Panc1 (cell line): ENCODE measurements around the gene C16orf89. TPM values are rescaled to one million over a fixed set of nuclear protein-coding genes. Genes with fewer than 3 reads are reported as not detected.
"Not testable (repeated sequence)": the region's sequence is repeated elsewhere in the genome, so short reads cannot be mapped to it uniquely, and the experiment has no call there.

Experiments used
- ATAC-seq: fragments of 200-7000 bp; cut with Tn5 transposase; 2 replicates; pipeline ENCODE4 v1.9.1; 2020; ENCODE audit warnings: mild to moderate bottlenecking, moderate library complexity
- BruUV-seq: library from RNA; stranded (reverse); fragments of 400-500 nt; replicated peaks from 2 replicates; lab custom pipeline; 2021; lab: Mats Ljungman, UMichigan
- CTCF ChIA-PET: fragments of 300-600 bp; sonication (Branson Sonifier 250); formaldehyde crosslinking; loops from one replicate; lab custom pipeline; 2022; ENCODE audit warnings: antibody characterized with exemption; lab: Charles Lee
- POLR2A ChIA-PET: fragments of 300-600 bp; sonication (Branson Sonifier 250); formaldehyde crosslinking; loops from one replicate; lab custom pipeline; 2022; ENCODE audit warnings: antibody characterized with exemption; lab: Charles Lee
- DNase-seq: peaks from one replicate; pipeline ENCODE4 v3.0.0-alpha.2; 2010; ENCODE audit warnings: low read depth, low spot score
- H3K27ac ChIP-seq: 2 replicates; pipeline ENCODE4 v1.5.1; 2011; ENCODE audit warnings: mild to moderate bottlenecking, low read length, inconsistent platforms
- H3K27me3 ChIP-seq: fragments of 200-500 bp; sonication (Bioruptor generic); 2 replicates; pipeline ENCODE4 v1.6.0; 2014; ENCODE audit warnings: low read length, inconsistent platforms; ENCODE audit not compliant: control insufficient read depth, insufficient read depth
- H3K36me3 ChIP-seq: fragments of 200-500 bp; sonication (Bioruptor generic); 2 replicates; pipeline ENCODE4 v1.5.1; 2014; ENCODE audit warnings: inconsistent platforms, mild to moderate bottlenecking, low read length, moderate library complexity; ENCODE audit not compliant: control insufficient read depth, insufficient read depth
- H3K4me1 ChIP-seq: 2 replicates; pipeline ENCODE4 v1.5.1; 2011; ENCODE audit warnings: inconsistent platforms, mild to moderate bottlenecking, low read length, moderate library complexity; ENCODE audit not compliant: control insufficient read depth, insufficient read depth
- H3K4me3 ChIP-seq, 2 experiments: 2 replicates each; pipeline ENCODE4 v1.5.1; 2011 to 2012; ENCODE audit warnings: low read depth in 2 of 2, low read length in 2 of 2, mild to moderate bottlenecking in 2 of 2, inconsistent platforms in 1 of 2, moderate library complexity in 1 of 2
- H3K9me3 ChIP-seq: fragments of 200-500 bp; sonication (Bioruptor generic); 2 replicates; pipeline ENCODE4 v1.5.1; 2014; ENCODE audit warnings: low read depth, mild to moderate bottlenecking, inconsistent platforms, low read length, moderate library complexity; ENCODE audit not compliant: control insufficient read depth, insufficient read depth
- POLR2AphosphoS5 ChIP-seq: IDR thresholded peaks from 2 replicates; pipeline ENCODE4 v1.6.1; 2012; ENCODE audit warnings: mild to moderate bottlenecking, low read depth, low read length, moderate library complexity
- REST ChIP-seq, 2 experiments: IDR thresholded peaks; 2 replicates each; pipeline ENCODE4 v1.6.1; 2011 to 2012; ENCODE audit warnings: low read depth in 2 of 2, control low read depth in 1 of 2, low read length in 1 of 2, mild to moderate bottlenecking in 1 of 2, moderate library complexity in 1 of 2; ENCODE audit not compliant: insufficient read depth in 1 of 2
- SIN3A ChIP-seq: IDR thresholded peaks from 2 replicates; pipeline ENCODE4 v1.6.1; 2012; ENCODE audit warnings: low read depth, mild to moderate bottlenecking, low read length, moderate library complexity, borderline replicate concordance; ENCODE audit not compliant: insufficient read depth
- TCF7L2 ChIP-seq: IDR thresholded peaks from 2 replicates; pipeline ENCODE4 v1.6.1; 2011; ENCODE audit warnings: mild to moderate bottlenecking, low read depth, low read length, inconsistent platforms
- in situ Hi-C: cut with HindIII; loops from 2 replicates; pipeline ENCODE4 v1.10.0; 2016; ENCODE audit warnings: low sequenced_read_pairs, low pct_unique_long_range_greater_than_20kb
- intact Hi-C: fragments of 100-400 bp; cut with micrococcal nuclease; formaldehyde crosslinking; loops from one replicate; pipeline ENCODE4 v1.10.0; 2022; ENCODE audit not compliant: unreplicated experiment
- total RNA-seq: library from RNA; stranded (reverse); gene quantifications from one replicate; pipeline ENCODE4 v1.2.1, GENCODE V29; 2021; ENCODE audit not compliant: unreplicated experiment
- TF ChIP-seq, protein P1 (sequence below): fragments of 450-650 bp; IDR thresholded peaks from 2 replicates; pipeline ENCODE4 v1.5.1; 2017; ENCODE audit warnings: mild to moderate bottlenecking

C16orf89 gene
- total RNA-seq, 1 experiment from 2014 or later = not detected

GRCh38 chr16:5075637-5076036 is 9.9 kb upstream of the C16orf89 start:
- Histone ChIP-seq H3K4me3 (no peak overlapping the region), H3K36me3 (peaks cover 2% of the 10 kb centered on the region), H3K27ac (no peak overlapping the region), H3K4me1 (peaks cover 5% of the 10 kb centered on the region; the same call in 1 of the 2 replicates), H3K9me3 (no peaks in the 10 kb centered on the region), H3K27me3 (no peaks in the 10 kb centered on the region)
- in situ Hi-C loops (no loop called here), intact Hi-C loops (no loop called here)
- TF ChIP-seq SIN3A = no peak
- TF ChIP-seq POLR2AphosphoS5 = no peak
- ChIA-PET CTCF (interaction anchor here (0.6 kb wide), 1 partner anchor 50 kb away, joined by 5 read pairs; no protein-coding TSS in a partner anchor), POLR2A (no interaction called here)
- no TSS peak for BruUV-seq
- ATAC-seq (no peak), DNase-seq (no peak)

GRCh38 chr16:5073771-5074170 is 8.0 kb upstream of the C16orf89 start:
- ATAC-seq, H3K36me3 ChIP-seq, DNase-seq, in situ Hi-C loops, H3K4me1 ChIP-seq, POLR2A ChIA-PET, H3K27ac ChIP-seq, BruUV-seq, H3K4me3 ChIP-seq, intact Hi-C loops, H3K27me3 ChIP-seq, H3K9me3 ChIP-seq, CTCF ChIA-PET: not testable (repeated sequence)

DNA sequence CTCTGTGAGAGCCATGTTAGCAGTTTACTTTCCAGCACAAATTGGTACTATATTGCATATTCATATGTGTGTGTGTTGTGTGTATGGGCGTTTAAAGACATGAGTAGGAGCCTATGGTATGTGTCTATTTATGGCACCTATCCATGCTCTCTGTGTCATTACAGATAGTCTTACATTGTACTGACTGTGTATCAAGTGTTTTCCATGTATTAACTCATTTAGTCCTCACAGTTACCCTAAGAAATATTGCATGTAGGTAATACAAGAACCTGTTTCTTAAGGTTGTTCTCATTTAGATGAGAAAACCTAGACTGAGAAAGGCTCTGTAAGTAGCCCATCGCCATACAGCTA is 7.5 kb upstream of the C16orf89 start:
- intact Hi-C loops = no loop called here
- no peak for TF ChIP-seq REST (IDR thresholded peaks at IDR 0.05; ENCODE audit: insufficient read depth in 1 of 2, low read depth in 2 of 2, low read length in 1 of 2)
- TF ChIP-seq SIN3A = no peak
- TF ChIP-seq POLR2AphosphoS5 = no peak
- TF ChIP-seq, protein P1, sequence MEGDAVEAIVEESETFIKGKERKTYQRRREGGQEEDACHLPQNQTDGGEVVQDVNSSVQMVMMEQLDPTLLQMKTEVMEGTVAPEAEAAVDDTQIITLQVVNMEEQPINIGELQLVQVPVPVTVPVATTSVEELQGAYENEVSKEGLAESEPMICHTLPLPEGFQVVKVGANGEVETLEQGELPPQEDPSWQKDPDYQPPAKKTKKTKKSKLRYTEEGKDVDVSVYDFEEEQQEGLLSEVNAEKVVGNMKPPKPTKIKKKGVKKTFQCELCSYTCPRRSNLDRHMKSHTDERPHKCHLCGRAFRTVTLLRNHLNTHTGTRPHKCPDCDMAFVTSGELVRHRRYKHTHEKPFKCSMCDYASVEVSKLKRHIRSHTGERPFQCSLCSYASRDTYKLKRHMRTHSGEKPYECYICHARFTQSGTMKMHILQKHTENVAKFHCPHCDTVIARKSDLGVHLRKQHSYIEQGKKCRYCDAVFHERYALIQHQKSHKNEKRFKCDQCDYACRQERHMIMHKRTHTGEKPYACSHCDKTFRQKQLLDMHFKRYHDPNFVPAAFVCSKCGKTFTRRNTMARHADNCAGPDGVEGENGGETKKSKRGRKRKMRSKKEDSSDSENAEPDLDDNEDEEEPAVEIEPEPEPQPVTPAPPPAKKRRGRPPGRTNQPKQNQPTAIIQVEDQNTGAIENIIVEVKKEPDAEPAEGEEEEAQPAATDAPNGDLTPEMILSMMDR = no peak
- no peak for TF ChIP-seq TCF7L2
- Histone ChIP-seq H3K9me3 (no peaks in the 10 kb centered on the region), H3K27ac (no peak overlapping the region), H3K4me1 (peaks cover 5% of the 10 kb centered on the region; the same call in 1 of the 2 replicates), H3K36me3 (peaks cover 2% of the 10 kb centered on the region), H3K27me3 (no peaks in the 10 kb centered on the region), H3K4me3 (no peak overlapping the region)
- no peak for ATAC-seq
- no TSS peak for BruUV-seq
- DNase-seq = no peak
- ChIA-PET POLR2A (no interaction called here), CTCF (no interaction called here)
- in situ Hi-C loops = no loop called here
